Gastrocnemius medialis (tissue), 4 donors: Measurements from ENCODE around the gene FUT7. TPM values are rescaled to one million over a fixed set of nuclear protein-coding genes. Genes with fewer than 3 reads are reported as not detected.

Source experiments
- ATAC-seq, 2 donors: fragments of 150-250 bp; one replicate each; pipeline ENCODE4 v1.9.1; 2016
- DNase-seq, 2 donors: peaks; one replicate each; pipeline ENCODE4 v3.0.0-alpha.2; 2019
- H3K27ac ChIP-seq, 4 donors: fragments of 200-600 bp; sonication (generic); 1 replicate in 1 of 4; 2 replicates in 3 of 4; pipeline ENCODE4 v1.5.1; 2016 to 2018; ENCODE audit warnings: mild to moderate bottlenecking in 2 of 4, moderate library complexity in 1 of 4
- H3K27me3 ChIP-seq, 3 donors: fragments of 200-600 bp; sonication (generic) in 2 of 3; 1 replicate in 1 of 3; 2 replicates in 2 of 3; pipeline versions ENCODE4 v1.5.1 to v1.6.0; 2016 to 2019; ENCODE audit warnings: mild to moderate bottlenecking in 1 of 3, moderate library complexity in 1 of 3
- H3K36me3 ChIP-seq, 2 donors: fragments of 200-600 bp; sonication (generic) in 1 of 2; one replicate each; pipeline ENCODE4 v1.5.1; 2017 to 2018
- H3K4me1 ChIP-seq, 2 donors: fragments of 200-600 bp; sonication (generic) in 1 of 2; one replicate each; pipeline ENCODE4 v1.5.1; 2016 to 2017; ENCODE audit warnings: mild to moderate bottlenecking in 2 of 2
- H3K4me3 ChIP-seq, 4 donors: fragments of 200-600 bp; sonication (generic) in 3 of 4; 1 replicate in 1 of 4; 2 replicates in 3 of 4; pipeline ENCODE4 v1.5.1; 2016 to 2019; ENCODE audit warnings: mild to moderate bottlenecking in 2 of 4
- H3K9me3 ChIP-seq, 3 donors: fragments of 200-600 bp; sonication (generic) in 2 of 3; 1 replicate in 1 of 3; 2 replicates in 2 of 3; pipeline ENCODE4 v1.5.1; 2016 to 2019
- POLR2A ChIP-seq, 2 donors: fragments of 450-650 bp; IDR thresholded peaks; one replicate each; pipeline ENCODE4 v1.6.1; 2017; ENCODE audit warnings: antibody characterized with exemption in 2 of 2, mild to moderate bottlenecking in 2 of 2, moderate library complexity in 2 of 2
- in situ Hi-C, 4 donors: fragments of 200-750 bp; cut with MboI; loops; one replicate each; pipeline versions ENCODE4 v1.15.0 to v1.8.0; 2017; ENCODE audit warnings: low sequenced_read_pairs in 4 of 4
- intact Hi-C: fragments of 100-400 bp; cut with DNase I; formaldehyde crosslinking; loops from one replicate; pipeline ENCODE4 v1.15.1; 2023; ENCODE audit warnings: low total_unique reads
- total RNA-seq, 4 donors: library from RNA; depleted of rRNA; stranded (reverse); fragments of >200 nt; gene quantifications; one replicate each; pipeline versions ENCODE4 v1.1.0 to v1.2.3, GENCODE V29; 2016
- TF ChIP-seq, protein P1 (sequence below), 5 experiments: fragments of 450-650 bp in 3 of 5; fragments of 200-600 bp in 2 of 5; sonication (generic) in 2 of 5; IDR thresholded peaks in 4 of 5; conservative IDR thresholded peaks in 1 of 5; 1 replicate in 4 of 5; 2 replicates in 1 of 5; pipeline ENCODE4 v1.5.1; 2016 to 2019; ENCODE audit warnings: antibody characterized with exemption in 5 of 5, mild to moderate bottlenecking in 3 of 5, moderate library complexity in 3 of 5

Gene FUT7
- total RNA-seq, 4 donors from 2014 or later: not detected

DNA sequence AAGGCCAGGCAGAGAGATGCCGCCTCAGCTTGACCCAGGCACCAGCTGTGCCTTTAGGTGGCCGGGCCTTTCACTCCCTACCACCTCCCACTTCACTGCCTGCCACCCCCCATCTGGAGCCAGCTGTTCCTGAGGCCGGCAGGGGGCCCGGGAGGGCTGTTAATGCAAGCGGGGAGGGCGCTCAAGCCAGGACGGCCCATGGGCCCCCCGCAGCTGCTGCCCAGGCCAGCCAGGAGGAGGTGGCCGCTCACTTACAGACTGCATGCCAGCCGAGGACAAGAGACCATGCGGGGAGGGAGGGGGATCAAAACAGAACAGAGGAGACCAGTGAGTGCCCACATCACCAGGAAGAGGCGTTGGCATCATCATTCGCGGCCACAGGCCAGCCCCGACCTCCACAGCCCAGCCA lies 8.3 kb downstream of the FUT7 start:
- in situ Hi-C loops (no loop called here), intact Hi-C loops (no loop called here)
- no peaks in the 10 kb centered on the region for H3K27me3 ChIP-seq

GRCh38 chr9:137023157-137023556 lies 8.7 kb downstream of the FUT7 start:
- intact Hi-C loops: no loop called here
- TF ChIP-seq POLR2A (IDR thresholded peaks at IDR 0.05): no peak
- TF ChIP-seq, protein P1, sequence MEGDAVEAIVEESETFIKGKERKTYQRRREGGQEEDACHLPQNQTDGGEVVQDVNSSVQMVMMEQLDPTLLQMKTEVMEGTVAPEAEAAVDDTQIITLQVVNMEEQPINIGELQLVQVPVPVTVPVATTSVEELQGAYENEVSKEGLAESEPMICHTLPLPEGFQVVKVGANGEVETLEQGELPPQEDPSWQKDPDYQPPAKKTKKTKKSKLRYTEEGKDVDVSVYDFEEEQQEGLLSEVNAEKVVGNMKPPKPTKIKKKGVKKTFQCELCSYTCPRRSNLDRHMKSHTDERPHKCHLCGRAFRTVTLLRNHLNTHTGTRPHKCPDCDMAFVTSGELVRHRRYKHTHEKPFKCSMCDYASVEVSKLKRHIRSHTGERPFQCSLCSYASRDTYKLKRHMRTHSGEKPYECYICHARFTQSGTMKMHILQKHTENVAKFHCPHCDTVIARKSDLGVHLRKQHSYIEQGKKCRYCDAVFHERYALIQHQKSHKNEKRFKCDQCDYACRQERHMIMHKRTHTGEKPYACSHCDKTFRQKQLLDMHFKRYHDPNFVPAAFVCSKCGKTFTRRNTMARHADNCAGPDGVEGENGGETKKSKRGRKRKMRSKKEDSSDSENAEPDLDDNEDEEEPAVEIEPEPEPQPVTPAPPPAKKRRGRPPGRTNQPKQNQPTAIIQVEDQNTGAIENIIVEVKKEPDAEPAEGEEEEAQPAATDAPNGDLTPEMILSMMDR (IDR thresholded peaks at IDR 0.05 in 4 of 5, conservative IDR thresholded peaks at IDR 0.05 in 1 of 5): no peak
- no peak overlapping the region for H3K27ac ChIP-seq
- H3K4me3 ChIP-seq: no peak overlapping the region
- H3K4me1 ChIP-seq: peaks cover 10 to 13% of the 10 kb centered on the region in 2 donors
- H3K27me3 ChIP-seq: no peaks in the 10 kb centered on the region
- H3K36me3 ChIP-seq: peaks cover 0 to 8% of the 10 kb centered on the region in 2 donors
- no peaks in the 10 kb centered on the region for H3K9me3 ChIP-seq
- DNase-seq (no peak), ATAC-seq (no peak)
- in situ Hi-C loops: no loop called here

More for the DNA sequence above, 8.3 kb downstream of the FUT7 start:
- Histone ChIP-seq H3K27ac (no peak overlapping the region), H3K9me3 (no peaks in the 10 kb centered on the region), H3K4me3 (no peak overlapping the region), H3K4me1 (peaks cover 12 to 16% of the 10 kb centered on the region in 2 donors), H3K36me3 (peaks cover 0 to 8% of the 10 kb centered on the region in 2 donors)
- no peak for TF ChIP-seq POLR2A (IDR thresholded peaks at IDR 0.05)
- TF ChIP-seq, protein P1 (IDR thresholded peaks at IDR 0.05 in 4 of 5, conservative IDR thresholded peaks at IDR 0.05 in 1 of 5): no peak
- no peak for DNase-seq
- no peak for ATAC-seq

GRCh38 chr9:137022662-137023008 lies 9.3 kb downstream of the FUT7 start:
- peaks cover 10 to 13% of the 10 kb centered on the region in 2 donors for H3K4me1 ChIP-seq
- intact Hi-C loops: no loop called here
- ATAC-seq: no peak
- in situ Hi-C loops: no loop called here
- no peaks in the 10 kb centered on the region for H3K9me3 ChIP-seq
- DNase-seq: no peak
- TF ChIP-seq, protein P1 (IDR thresholded peaks at IDR 0.05 in 4 of 5, conservative IDR thresholded peaks at IDR 0.05 in 1 of 5): no peak
- no peak for TF ChIP-seq POLR2A (IDR thresholded peaks at IDR 0.05)
- H3K27me3 ChIP-seq: no peaks in the 10 kb centered on the region
- no peak overlapping the region for H3K4me3 ChIP-seq
- no peak overlapping the region for H3K27ac ChIP-seq
- H3K36me3 ChIP-seq: peaks cover 0 to 8% of the 10 kb centered on the region in 2 donors

GRCh38 chr9:137021979-137022661 lies 9.8 kb downstream of the FUT7 start:
- H3K36me3 ChIP-seq: peaks cover 0 to 12% of the 10 kb centered on the region in 2 donors
- intact Hi-C loops: no loop called here
- no peaks in the 10 kb centered on the region for H3K27me3 ChIP-seq
- no peak overlapping the region for H3K4me3 ChIP-seq
- in situ Hi-C loops: no loop called here
- no peak for TF ChIP-seq POLR2A (IDR thresholded peaks at IDR 0.05)
- TF ChIP-seq, protein P1 (IDR thresholded peaks at IDR 0.05 in 4 of 5, conservative IDR thresholded peaks at IDR 0.05 in 1 of 5): no peak
- peaks cover 6 to 8% of the 10 kb centered on the region in 2 donors for H3K4me1 ChIP-seq
- no peak overlapping the region for H3K27ac ChIP-seq
- H3K9me3 ChIP-seq: no peaks in the 10 kb centered on the region
- DNase-seq (peak in 1 of 2 donors; percentile 39), ATAC-seq (peak in 1 of 2 donors; percentile 24)
